ENCODE results near the gene SLC6A6. TPM values are rescaled to one million over a fixed set of nuclear protein-coding genes. Genes with fewer than 3 reads are reported as not detected.

Gene SLC6A6
- total and polyA plus RNA-seq, 7 donors = 10.3 to 104 (median 36.2) TPM

DNA sequence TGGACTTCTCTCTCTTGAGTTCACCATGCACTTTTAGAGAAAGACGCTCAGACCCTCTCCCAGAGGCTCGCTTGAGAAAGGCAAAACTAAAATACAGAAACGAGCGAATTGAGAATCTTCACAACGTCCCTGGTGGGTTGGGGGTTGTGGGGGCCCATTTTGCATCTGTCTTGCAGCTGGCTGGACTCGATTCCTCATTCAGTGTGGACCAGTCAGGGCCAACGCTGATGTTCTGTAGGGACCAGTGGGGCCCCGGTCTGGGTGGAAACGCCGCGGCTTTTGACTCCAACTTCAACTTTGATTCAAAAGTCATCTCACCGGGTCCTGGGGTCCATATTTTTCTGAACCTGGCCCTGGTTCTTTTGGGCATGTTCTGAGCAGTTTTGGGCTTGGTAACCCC is 68.1 kb downstream of the SLC6A6 start:
- no peak overlapping the region for H3K4me3 ChIP-seq
- H3K27me3 ChIP-seq (ENCODE audit: insufficient read depth in 3 of 3, low read length in 2 of 3) = no peaks in the 10 kb centered on the region
- peaks cover 24% of the 10 kb centered on the region for H3K4me1 ChIP-seq
- H3K27ac ChIP-seq = no peak overlapping the region
- no peak for TF ChIP-seq CTCF (IDR thresholded peaks at IDR 0.05)
- intact Hi-C loops (cut with DNase I) = loop anchor here in 1 of 2 donors (5.0 kb wide), 1 partner anchor 573 kb away; no protein-coding TSS in a partner anchor
- ATAC-seq = no peak
- peaks cover 0 to 88% of the 10 kb centered on the region in 2 donors for H3K36me3 ChIP-seq (ENCODE audit: insufficient read depth in 1 of 2, low read depth in 1 of 2)
- DNase-seq = no peak
- H3K9me3 ChIP-seq = no peaks in the 10 kb centered on the region
- 80 to 87% (median 86%) methylated on average over 12 of the region's 12 CpGs for WGBS, 3 donors

DNA sequence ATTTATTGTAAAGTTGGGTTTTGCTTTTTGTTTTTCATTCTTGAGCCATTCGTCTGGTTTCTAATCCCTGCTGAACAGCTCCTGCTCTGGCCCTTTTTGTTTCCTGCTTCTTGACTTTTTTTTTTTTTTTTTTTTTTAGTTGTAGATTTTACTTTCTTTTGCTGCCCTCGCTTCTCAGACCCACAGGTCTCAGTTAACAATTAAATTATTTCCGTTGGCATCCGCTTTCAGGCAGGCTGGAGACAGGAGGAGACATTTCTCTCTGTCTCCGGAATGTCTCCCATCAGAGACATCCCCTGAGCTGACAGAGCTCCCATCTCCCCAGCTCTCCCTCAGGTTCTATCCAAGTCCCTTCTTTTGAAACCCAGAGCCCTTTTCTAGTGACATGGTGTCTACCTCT is 68.6 kb downstream of the SLC6A6 start:
- Histone ChIP-seq H3K27ac (no peak overlapping the region), H3K4me1 (peaks cover 24% of the 10 kb centered on the region), H3K36me3 (ENCODE audit: insufficient read depth in 1 of 2, low read depth in 1 of 2) (peaks cover 0 to 88% of the 10 kb centered on the region in 2 donors), H3K27me3 (ENCODE audit: insufficient read depth in 3 of 3, low read length in 2 of 3) (no peaks in the 10 kb centered on the region), H3K9me3 (no peaks in the 10 kb centered on the region), H3K4me3 (no peak overlapping the region)
- TF ChIP-seq CTCF (IDR thresholded peaks at IDR 0.05) = no peak
- no peak for ATAC-seq
- 88 to 94% (median 93%) methylated on average over 5 of the region's 5 CpGs for WGBS, 3 donors
- no peak for DNase-seq
- intact Hi-C loops (cut with DNase I) = loop anchor here in 1 of 2 donors (5.0 kb wide), 1 partner anchor 574 kb away; no protein-coding TSS in a partner anchor

DNA sequence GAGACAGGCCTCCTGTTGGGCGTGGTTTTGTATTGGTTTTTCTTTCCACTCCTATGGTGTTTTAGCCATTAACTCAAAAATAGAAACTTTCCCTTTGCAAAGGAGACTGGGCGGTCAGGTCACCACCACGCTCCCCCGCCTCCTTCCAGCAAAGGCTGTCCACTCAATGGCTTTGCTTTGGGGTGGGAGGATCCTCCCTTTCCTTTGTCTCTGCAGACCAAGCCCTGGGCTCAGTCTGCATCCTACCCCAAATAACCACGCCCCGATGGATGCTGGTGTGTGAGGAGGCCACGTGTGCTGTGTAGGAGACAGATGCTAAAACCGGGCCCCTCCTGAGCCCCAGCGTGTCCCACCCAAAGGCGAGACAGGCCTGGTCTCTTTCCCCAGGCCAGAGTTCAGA is 69.3 kb downstream of the SLC6A6 start:
- 92 to 96% (median 95%) methylated on average over 10 of the region's 10 CpGs for WGBS, 3 donors
- peaks cover 24% of the 10 kb centered on the region for H3K4me1 ChIP-seq
- ATAC-seq (no peak), DNase-seq (no peak)
- H3K9me3 ChIP-seq = no peaks in the 10 kb centered on the region
- H3K36me3 ChIP-seq (ENCODE audit: insufficient read depth in 1 of 2, low read depth in 1 of 2) = peaks cover 3 to 88% of the 10 kb centered on the region in 2 donors
- H3K27ac ChIP-seq = no peak overlapping the region
- no peak overlapping the region for H3K4me3 ChIP-seq
- H3K27me3 ChIP-seq (ENCODE audit: insufficient read depth in 3 of 3, low read length in 2 of 3) = no peaks in the 10 kb centered on the region
- no peak for TF ChIP-seq CTCF (IDR thresholded peaks at IDR 0.05)
- intact Hi-C loops (cut with DNase I) = loop anchor here in 1 of 2 donors (5.0 kb wide), 1 partner anchor 574 kb away; no protein-coding TSS in a partner anchor

DNA sequence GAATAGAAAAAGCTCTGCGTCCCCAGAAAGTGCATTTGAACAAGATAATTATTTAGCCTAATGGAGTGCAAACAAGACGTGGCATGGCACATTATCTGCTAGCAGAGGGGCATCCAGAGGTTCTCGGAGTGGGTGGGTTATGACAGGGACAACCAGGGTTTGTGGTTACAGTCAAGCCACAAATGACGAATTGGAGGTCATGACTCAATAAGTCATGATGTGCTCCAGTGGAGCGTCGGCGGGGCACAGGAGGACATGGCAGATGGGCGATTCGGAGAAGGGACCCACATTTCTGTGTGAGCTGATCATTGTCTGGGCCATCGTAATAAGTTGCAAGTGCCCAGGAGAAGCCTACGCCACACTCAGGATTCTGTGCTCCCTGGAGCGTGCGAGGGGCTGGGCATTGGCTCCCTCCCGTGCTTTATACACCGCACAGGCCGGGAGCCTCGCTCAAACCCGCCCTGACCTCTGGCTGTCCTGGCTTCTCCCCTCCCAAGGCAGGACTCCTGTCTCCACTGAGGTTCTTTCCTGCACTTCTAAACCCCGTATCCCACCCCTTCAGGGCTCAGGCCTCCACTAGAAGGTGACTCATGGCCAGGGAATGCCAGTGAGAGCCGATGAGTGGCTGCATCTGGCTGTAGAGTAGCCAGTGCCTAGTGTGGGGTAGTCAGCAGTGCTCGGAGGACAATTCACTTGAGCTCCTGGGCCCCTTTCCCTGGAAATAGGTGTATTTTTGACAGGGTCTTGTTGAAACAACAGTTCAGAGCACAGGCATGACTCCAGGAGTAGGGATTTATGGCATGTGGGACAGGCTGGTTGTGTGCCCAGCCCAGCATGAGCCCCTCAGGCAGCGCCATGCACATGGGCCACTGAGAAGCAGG is 70.3 kb downstream of the SLC6A6 start:
- TF ChIP-seq CTCF (IDR thresholded peaks at IDR 0.05) = no peak
- ATAC-seq (peak; percentile 68 to 72 (median 71)), DNase-seq (no peak)
- no peaks in the 10 kb centered on the region for H3K9me3 ChIP-seq
- intact Hi-C loops (cut with DNase I) = loop anchor here in 1 of 2 donors (5.0 kb wide), 1 partner anchor 575 kb away; no protein-coding TSS in a partner anchor
- H3K4me3 ChIP-seq = no peak overlapping the region
- peaks cover 6 to 88% of the 10 kb centered on the region in 2 donors for H3K36me3 ChIP-seq (ENCODE audit: insufficient read depth in 1 of 2, low read depth in 1 of 2)
- H3K4me1 ChIP-seq = peaks cover 24% of the 10 kb centered on the region
- H3K27me3 ChIP-seq (ENCODE audit: insufficient read depth in 3 of 3, low read length in 2 of 3) = no peaks in the 10 kb centered on the region
- WGBS, 3 donors = 88 to 92% (median 90%) methylated on average over 22 of the region's 22 CpGs
- H3K27ac ChIP-seq = peak overlapping the region; percentile 32
